MM.1S (cell line): ENCODE measurements around the gene PHACTR4.
"Not testable (repeated sequence)": the region's sequence is repeated elsewhere in the genome, so short reads cannot be mapped to it uniquely, and the experiment has no call there.

Experiments used
- DNase-seq: peaks from one replicate; pipeline ENCODE4 v3.0.0-alpha.2; 2015
- H2AFZ ChIP-seq: fragments of 300-600 bp; sonication (generic); 2 replicates; pipeline ENCODE4 v1.6.0; 2016; ENCODE audit warnings: antibody characterized with exemption, low read length
- H3F3A ChIP-seq: fragments of 300-600 bp; sonication (generic); 2 replicates; pipeline ENCODE4 v1.6.1; 2016; ENCODE audit warnings: mild to moderate bottlenecking, antibody characterized with exemption, low read length, moderate library complexity, mixed read lengths; ENCODE audit not compliant: insufficient read depth
- H3K27ac ChIP-seq: fragments of 300-600 bp; sonication (generic); 2 replicates; pipeline ENCODE4 v1.5.1; 2016; ENCODE audit warnings: mild to moderate bottlenecking, low read length
- H3K27me3 ChIP-seq: fragments of 300-600 bp; sonication (generic); replicated peaks from 2 replicates; pipeline ENCODE4 v1.6.0; 2016; ENCODE audit warnings: low read length; ENCODE audit not compliant: insufficient read depth
- H3K36me3 ChIP-seq: fragments of 300-600 bp; sonication (generic); replicated peaks from 2 replicates; pipeline ENCODE4 v1.6.1; 2016; ENCODE audit warnings: mild to moderate bottlenecking, low read length, mixed read lengths; ENCODE audit not compliant: insufficient read depth
- H3K4me1 ChIP-seq: fragments of 300-600 bp; sonication (generic); 2 replicates; pipeline ENCODE4 v1.6.1; 2016; ENCODE audit warnings: low read length, mixed read lengths
- H3K4me2 ChIP-seq: fragments of 300-600 bp; sonication (generic); 2 replicates; pipeline ENCODE4 v1.6.0; 2016; ENCODE audit warnings: low read depth, low read length
- H3K4me3 ChIP-seq: fragments of 300-600 bp; sonication (generic); 2 replicates; pipeline ENCODE4 v1.5.1; 2016; ENCODE audit warnings: low read length, mixed read lengths
- H3K79me2 ChIP-seq: fragments of 300-600 bp; sonication (generic); 2 replicates; pipeline ENCODE4 v1.6.1; 2016; ENCODE audit warnings: mixed run types, low read length, mixed read lengths
- H3K9ac ChIP-seq: fragments of 300-600 bp; sonication (generic); 2 replicates; pipeline ENCODE4 v1.6.1; 2016; ENCODE audit warnings: low read length, mixed read lengths
- H3K9me2 ChIP-seq: fragments of 300-600 bp; sonication (generic); replicated peaks from 2 replicates; pipeline ENCODE4 v1.6.1; 2016; ENCODE audit warnings: mild to moderate bottlenecking, low read length, mixed read lengths; ENCODE audit not compliant: insufficient read depth
- H3K9me3 ChIP-seq: fragments of 300-600 bp; sonication (generic); replicated peaks from 2 replicates; pipeline ENCODE4 v1.6.1; 2016; ENCODE audit warnings: mild to moderate bottlenecking, low read length, mixed read lengths; ENCODE audit not compliant: insufficient read depth
- H4K20me1 ChIP-seq: fragments of 300-600 bp; sonication (generic); 2 replicates; pipeline ENCODE4 v1.6.1; 2016; ENCODE audit warnings: mild to moderate bottlenecking, low read length, moderate library complexity, mixed read lengths; ENCODE audit not compliant: insufficient read depth
- EZH2 ChIP-seq: fragments of 300-600 bp; sonication (generic); optimal IDR thresholded peaks from 2 replicates; pipeline ENCODE3; 2017; ENCODE audit warnings: low read depth, mild to moderate bottlenecking, antibody characterized with exemption, low read length, mixed read lengths
- EZH2phosphoT487 ChIP-seq: fragments of 300-600 bp; sonication (generic); IDR thresholded peaks from 2 replicates; pipeline ENCODE4 v1.6.1; 2018; ENCODE audit warnings: antibody characterized with exemption, low read length
- TF ChIP-seq, protein P1 (sequence below): fragments of 300-600 bp; sonication (generic); IDR thresholded peaks from 2 replicates; pipeline ENCODE4 v1.5.1; 2016; ENCODE audit warnings: antibody characterized with exemption, low read length, mixed read lengths

The PHACTR4 gene

DNA sequence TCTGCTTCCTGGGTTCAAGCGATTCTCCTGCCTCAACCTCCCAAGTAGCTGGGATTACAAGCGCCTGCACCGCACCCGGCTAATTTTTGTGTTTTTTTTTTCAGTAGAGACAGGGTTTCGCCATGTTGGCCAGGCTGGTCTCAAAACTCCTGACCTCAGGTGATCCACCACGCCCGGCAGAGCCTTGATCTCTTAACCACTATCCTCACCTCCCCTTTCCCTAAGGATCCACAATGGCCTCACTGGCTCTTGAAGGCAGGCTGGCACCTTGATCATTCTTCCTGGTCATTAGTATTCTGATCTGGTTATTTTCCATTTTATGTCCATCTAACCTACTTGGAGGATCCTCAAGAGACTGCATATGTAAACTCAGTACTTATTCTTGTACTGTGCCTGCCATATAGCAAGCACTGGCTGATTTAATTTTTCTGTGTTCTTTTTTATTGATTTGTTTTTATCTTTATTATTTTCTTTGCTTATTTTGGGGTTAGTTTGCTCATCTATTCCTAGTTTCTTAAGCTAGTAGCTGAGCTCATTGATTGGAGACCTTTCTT is 142.6 kb downstream of the PHACTR4 start:
- H3K4me3 ChIP-seq, result no peak overlapping the region
- H2AFZ ChIP-seq, result no peak overlapping the region
- H3K27ac ChIP-seq, result peak overlapping the region; percentile 5; the same call in 1 of the 2 replicates
- peaks cover 89% of the 10 kb centered on the region for H3F3A ChIP-seq
- no peak for DNase-seq
- no peaks in the 10 kb centered on the region for H3K9me3 ChIP-seq
- no peaks in the 10 kb centered on the region for H3K9me2 ChIP-seq
- peaks cover 23% of the 10 kb centered on the region for H3K4me1 ChIP-seq
- TF ChIP-seq, protein P1, sequence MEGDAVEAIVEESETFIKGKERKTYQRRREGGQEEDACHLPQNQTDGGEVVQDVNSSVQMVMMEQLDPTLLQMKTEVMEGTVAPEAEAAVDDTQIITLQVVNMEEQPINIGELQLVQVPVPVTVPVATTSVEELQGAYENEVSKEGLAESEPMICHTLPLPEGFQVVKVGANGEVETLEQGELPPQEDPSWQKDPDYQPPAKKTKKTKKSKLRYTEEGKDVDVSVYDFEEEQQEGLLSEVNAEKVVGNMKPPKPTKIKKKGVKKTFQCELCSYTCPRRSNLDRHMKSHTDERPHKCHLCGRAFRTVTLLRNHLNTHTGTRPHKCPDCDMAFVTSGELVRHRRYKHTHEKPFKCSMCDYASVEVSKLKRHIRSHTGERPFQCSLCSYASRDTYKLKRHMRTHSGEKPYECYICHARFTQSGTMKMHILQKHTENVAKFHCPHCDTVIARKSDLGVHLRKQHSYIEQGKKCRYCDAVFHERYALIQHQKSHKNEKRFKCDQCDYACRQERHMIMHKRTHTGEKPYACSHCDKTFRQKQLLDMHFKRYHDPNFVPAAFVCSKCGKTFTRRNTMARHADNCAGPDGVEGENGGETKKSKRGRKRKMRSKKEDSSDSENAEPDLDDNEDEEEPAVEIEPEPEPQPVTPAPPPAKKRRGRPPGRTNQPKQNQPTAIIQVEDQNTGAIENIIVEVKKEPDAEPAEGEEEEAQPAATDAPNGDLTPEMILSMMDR, result no peak
- TF ChIP-seq EZH2 (no peak), EZH2phosphoT487 (no peak)
- no peak overlapping the region for H3K4me2 ChIP-seq
- peaks cover 40% of the 10 kb centered on the region for H4K20me1 ChIP-seq
- peaks cover 25% of the 10 kb centered on the region for H3K36me3 ChIP-seq
- H3K27me3 ChIP-seq, result no peaks in the 10 kb centered on the region
- H3K79me2 ChIP-seq, result peaks cover 36% of the 10 kb centered on the region
- no peak overlapping the region for H3K9ac ChIP-seq

DNA sequence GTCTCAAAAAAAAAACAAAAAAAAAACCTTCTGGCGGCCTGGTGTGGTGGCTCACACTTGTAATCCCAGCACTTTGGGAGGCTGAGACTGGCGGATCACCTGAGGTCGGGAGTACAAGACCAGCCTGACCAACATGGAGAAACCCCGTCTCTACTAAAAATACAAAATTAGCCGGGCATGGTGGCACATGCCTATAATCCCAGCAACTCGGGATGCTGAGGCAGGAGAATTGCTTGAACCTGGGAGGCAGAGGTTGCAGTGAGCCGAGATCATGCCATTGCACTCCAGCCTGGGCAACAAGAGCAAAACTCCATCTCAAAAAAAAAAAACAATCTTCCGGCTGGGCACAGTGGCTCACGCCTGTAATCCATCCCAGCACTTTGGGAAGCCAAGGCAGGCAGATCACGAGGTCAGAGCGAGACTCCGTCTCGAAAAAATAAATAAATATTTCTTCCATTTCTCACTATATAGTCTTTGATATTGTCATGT is 144.9 kb downstream of the PHACTR4 start:
- H3K9ac ChIP-seq, H3K9me2 ChIP-seq, H3K36me3 ChIP-seq, DNase-seq, H3K27ac ChIP-seq, H3K4me3 ChIP-seq, H3K4me2 ChIP-seq, H2AFZ ChIP-seq, H3K27me3 ChIP-seq, H3K9me3 ChIP-seq: not testable (repeated sequence)
- H3F3A ChIP-seq, result peaks cover 73% of the 10 kb centered on the region
- H3K79me2 ChIP-seq, result peaks cover 23% of the 10 kb centered on the region
- peaks cover 13% of the 10 kb centered on the region for H3K4me1 ChIP-seq
- peaks cover 26% of the 10 kb centered on the region for H4K20me1 ChIP-seq

DNA sequence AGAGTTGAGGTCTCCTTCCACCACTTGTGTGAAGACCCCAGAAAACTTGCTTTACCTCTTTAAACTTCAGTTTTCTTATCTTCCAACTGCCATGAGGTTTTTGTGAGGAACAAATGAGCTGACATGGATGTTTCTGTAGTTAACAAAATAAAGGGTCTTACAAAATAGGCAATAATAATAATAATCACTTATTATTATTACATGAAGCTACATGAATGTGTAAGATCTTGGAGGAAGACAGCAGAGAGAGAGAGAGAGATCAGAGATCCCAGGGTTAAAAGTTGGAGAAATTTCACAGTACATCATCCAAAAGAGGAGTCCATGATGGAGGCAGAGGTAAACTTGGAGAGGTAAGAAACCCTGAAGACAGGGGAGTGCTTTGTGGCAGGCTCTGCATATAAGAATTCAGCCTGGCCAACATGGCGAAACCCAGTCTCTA is 147.0 kb downstream of the PHACTR4 start:
- peaks cover 8% of the 10 kb centered on the region for H4K20me1 ChIP-seq
- peak overlapping the region; percentile 85; the same call in 1 of the 2 replicates for H3K27ac ChIP-seq
- peaks cover 53% of the 10 kb centered on the region for H3F3A ChIP-seq
- TF ChIP-seq EZH2phosphoT487 (no peak), EZH2 (no peak)
- TF ChIP-seq, protein P1, result no peak
- no peak overlapping the region for H3K4me3 ChIP-seq
- H3K4me1 ChIP-seq, result peaks cover 10% of the 10 kb centered on the region
- no peaks in the 10 kb centered on the region for H3K9me2 ChIP-seq
- no peaks in the 10 kb centered on the region for H3K9me3 ChIP-seq
- no peak overlapping the region for H3K9ac ChIP-seq
- H3K4me2 ChIP-seq, result no peak overlapping the region
- no peaks in the 10 kb centered on the region for H3K27me3 ChIP-seq
- no peak overlapping the region for H2AFZ ChIP-seq
- no peak for DNase-seq
- H3K36me3 ChIP-seq, result no peaks in the 10 kb centered on the region
- H3K79me2 ChIP-seq, result peaks cover 31% of the 10 kb centered on the region

DNA sequence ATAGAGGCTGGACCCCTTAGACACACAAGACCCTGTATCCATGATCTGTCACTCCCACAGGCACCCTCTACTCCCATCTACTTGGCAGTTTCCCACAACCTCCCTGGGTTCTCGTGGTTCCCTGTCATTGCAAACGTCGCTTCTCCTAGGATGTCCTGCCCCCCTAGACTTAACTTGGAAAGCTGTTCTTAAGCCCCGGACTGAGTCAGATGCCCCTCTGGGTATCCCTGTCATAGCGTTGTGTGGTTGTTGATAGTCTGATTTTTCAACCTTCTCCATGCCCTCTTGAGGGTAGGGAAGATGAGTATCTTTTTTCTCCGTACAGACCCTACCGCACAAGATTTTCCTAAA is 148.1 kb downstream of the PHACTR4 start:
- H2AFZ ChIP-seq, result no peak overlapping the region
- no peaks in the 10 kb centered on the region for H3K27me3 ChIP-seq
- peaks cover 42% of the 10 kb centered on the region for H3F3A ChIP-seq
- H3K9me3 ChIP-seq, result no peaks in the 10 kb centered on the region
- H4K20me1 ChIP-seq, result peaks cover 4% of the 10 kb centered on the region; the same call in 1 of the 2 replicates
- DNase-seq, result no peak
- TF ChIP-seq, protein P1, result no peak
- TF ChIP-seq EZH2 (no peak), EZH2phosphoT487 (no peak)
- peak overlapping the region; percentile 85; the same call in 1 of the 2 replicates for H3K27ac ChIP-seq
- peaks cover 10% of the 10 kb centered on the region for H3K4me1 ChIP-seq
- peak overlapping the region; percentile 88; the same call in 1 of the 2 replicates for H3K9ac ChIP-seq
- 0 out of 2 replicates have a peak, but pooled peaks cover 3% of the 10 kb centered on the region for H3K36me3 ChIP-seq
- peak overlapping the region; percentile 67 for H3K4me2 ChIP-seq
- no peaks in the 10 kb centered on the region for H3K9me2 ChIP-seq
- peak overlapping the region; percentile 83 for H3K4me3 ChIP-seq
- H3K79me2 ChIP-seq, result peaks cover 42% of the 10 kb centered on the region
